ENCODE data around the gene GKAP1. TPM values are rescaled to one million over a fixed set of nuclear protein-coding genes. Genes with fewer than 3 reads are reported as not detected.
"Not testable (repeated sequence)": the region's sequence is repeated elsewhere in the genome, so short reads cannot be mapped to it uniquely, and the experiment has no call there.

GKAP1 gene
- total RNA-seq, result 1.8 and 2.0 TPM in 2 replicates
- long read RNA-seq, partial matches to known transcripts, result 0 of 2 reads
- long read RNA-seq, other reads (novel, unspliced or antisense), result 2 of 2 reads

- H3K4me3 Mint-ChIP-seq (ENCODE audit: unreplicated experiment), result peak within 1 kb of the TSS; percentile 70
- not testable (repeated sequence) for H3K27ac Mint-ChIP-seq (ENCODE audit: unreplicated experiment)
Measured at GRCh38 chr9:83817356-83818278, at the start of gene GKAP1. TSS of gene GKAP1 (minus strand) at chr9:83817769. CDS start at chr9:83806517, 11,252 bp downstream.

DNA sequence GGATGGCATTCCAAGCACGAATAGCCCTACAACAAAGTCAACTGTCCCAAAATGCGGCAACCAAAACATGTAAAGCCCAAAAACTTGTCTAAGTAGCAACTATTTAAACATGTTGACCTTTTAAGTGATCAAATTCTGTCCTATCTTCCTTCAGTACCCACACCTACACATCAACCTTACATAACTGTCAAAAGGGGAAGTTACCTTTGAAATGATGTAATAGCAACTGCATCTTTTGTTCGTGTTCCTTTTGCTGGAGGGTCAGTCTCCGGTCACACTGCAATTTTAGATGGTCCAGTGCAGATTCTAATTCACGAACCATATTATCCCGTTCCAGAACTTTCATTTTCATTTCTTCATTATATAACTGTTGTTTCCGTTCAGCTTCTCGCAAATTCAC is 32.3 kb upstream of the GKAP1 start:
- not testable (repeated sequence) for H3K27ac Mint-ChIP-seq (ENCODE audit: unreplicated experiment); DNase-seq (ENCODE audit: extremely low spot score, unreplicated experiment); H3K4me3 Mint-ChIP-seq (ENCODE audit: unreplicated experiment); H3K4me1 Mint-ChIP-seq (ENCODE audit: unreplicated experiment); H3K9me3 Mint-ChIP-seq (ENCODE audit: unreplicated experiment); H3K36me3 Mint-ChIP-seq (ENCODE audit: unreplicated experiment); H3K27me3 Mint-ChIP-seq (ENCODE audit: unreplicated experiment)

More at GRCh38 chr9:83817356-83818278, at the start of gene GKAP1:
- H3K27me3 Mint-ChIP-seq (ENCODE audit: unreplicated experiment); H3K9me3 Mint-ChIP-seq (ENCODE audit: unreplicated experiment); H3K36me3 Mint-ChIP-seq (ENCODE audit: unreplicated experiment); H3K4me1 Mint-ChIP-seq (ENCODE audit: unreplicated experiment): not testable (repeated sequence)
- TF ChIP-seq, protein P1, sequence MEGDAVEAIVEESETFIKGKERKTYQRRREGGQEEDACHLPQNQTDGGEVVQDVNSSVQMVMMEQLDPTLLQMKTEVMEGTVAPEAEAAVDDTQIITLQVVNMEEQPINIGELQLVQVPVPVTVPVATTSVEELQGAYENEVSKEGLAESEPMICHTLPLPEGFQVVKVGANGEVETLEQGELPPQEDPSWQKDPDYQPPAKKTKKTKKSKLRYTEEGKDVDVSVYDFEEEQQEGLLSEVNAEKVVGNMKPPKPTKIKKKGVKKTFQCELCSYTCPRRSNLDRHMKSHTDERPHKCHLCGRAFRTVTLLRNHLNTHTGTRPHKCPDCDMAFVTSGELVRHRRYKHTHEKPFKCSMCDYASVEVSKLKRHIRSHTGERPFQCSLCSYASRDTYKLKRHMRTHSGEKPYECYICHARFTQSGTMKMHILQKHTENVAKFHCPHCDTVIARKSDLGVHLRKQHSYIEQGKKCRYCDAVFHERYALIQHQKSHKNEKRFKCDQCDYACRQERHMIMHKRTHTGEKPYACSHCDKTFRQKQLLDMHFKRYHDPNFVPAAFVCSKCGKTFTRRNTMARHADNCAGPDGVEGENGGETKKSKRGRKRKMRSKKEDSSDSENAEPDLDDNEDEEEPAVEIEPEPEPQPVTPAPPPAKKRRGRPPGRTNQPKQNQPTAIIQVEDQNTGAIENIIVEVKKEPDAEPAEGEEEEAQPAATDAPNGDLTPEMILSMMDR (IDR thresholded peaks at IDR 0.05), result peak; percentile 25
- DNase-seq (ENCODE audit: extremely low spot score, unreplicated experiment), result peak; percentile 84

GRCh38 chr9:83837070-83837643 is 19.6 kb upstream of the GKAP1 start:
- H3K27ac Mint-ChIP-seq (ENCODE audit: unreplicated experiment); H3K9me3 Mint-ChIP-seq (ENCODE audit: unreplicated experiment); H3K36me3 Mint-ChIP-seq (ENCODE audit: unreplicated experiment); H3K27me3 Mint-ChIP-seq (ENCODE audit: unreplicated experiment); H3K4me3 Mint-ChIP-seq (ENCODE audit: unreplicated experiment); H3K4me1 Mint-ChIP-seq (ENCODE audit: unreplicated experiment); DNase-seq (ENCODE audit: extremely low spot score, unreplicated experiment): not testable (repeated sequence)
- TF ChIP-seq, protein P1 (IDR thresholded peaks at IDR 0.05), result peak; percentile 41

DNA sequence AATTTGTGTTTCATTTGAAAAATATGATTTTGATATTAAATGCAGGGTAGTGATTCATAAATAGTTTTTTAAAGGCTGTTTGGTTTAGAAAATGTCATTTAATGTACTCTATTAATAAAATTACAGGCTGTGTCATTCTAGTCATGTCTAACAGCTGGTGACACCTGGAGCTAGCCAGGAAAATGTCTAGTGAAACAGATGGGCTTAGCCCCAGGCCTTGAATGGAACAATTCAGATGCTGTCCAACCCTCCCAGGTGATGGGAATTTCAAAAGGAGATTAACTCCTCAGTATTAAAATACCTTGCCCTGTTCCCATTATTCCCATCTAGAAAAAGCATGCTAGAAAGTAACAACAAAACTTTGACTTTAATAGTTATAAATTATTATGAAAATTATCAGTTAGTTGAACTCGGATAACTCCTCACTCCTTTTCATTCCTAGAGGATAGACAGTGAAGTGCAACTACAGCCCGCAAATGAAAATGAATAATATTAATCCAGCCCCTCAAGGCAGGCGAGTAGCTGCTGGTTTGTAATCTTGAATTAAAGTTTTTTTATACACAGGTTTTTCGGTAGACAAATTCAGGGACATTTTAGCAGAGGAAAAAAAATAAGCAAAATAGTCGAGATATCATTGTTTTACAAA is 13.0 kb upstream of the GKAP1 start:
- H3K36me3 Mint-ChIP-seq (ENCODE audit: unreplicated experiment); H3K4me1 Mint-ChIP-seq (ENCODE audit: unreplicated experiment); H3K9me3 Mint-ChIP-seq (ENCODE audit: unreplicated experiment); DNase-seq (ENCODE audit: extremely low spot score, unreplicated experiment); H3K4me3 Mint-ChIP-seq (ENCODE audit: unreplicated experiment); H3K27ac Mint-ChIP-seq (ENCODE audit: unreplicated experiment): not testable (repeated sequence)
- peaks cover 17% of the 10 kb centered on the region for H3K27me3 Mint-ChIP-seq (ENCODE audit: unreplicated experiment)

DNA sequence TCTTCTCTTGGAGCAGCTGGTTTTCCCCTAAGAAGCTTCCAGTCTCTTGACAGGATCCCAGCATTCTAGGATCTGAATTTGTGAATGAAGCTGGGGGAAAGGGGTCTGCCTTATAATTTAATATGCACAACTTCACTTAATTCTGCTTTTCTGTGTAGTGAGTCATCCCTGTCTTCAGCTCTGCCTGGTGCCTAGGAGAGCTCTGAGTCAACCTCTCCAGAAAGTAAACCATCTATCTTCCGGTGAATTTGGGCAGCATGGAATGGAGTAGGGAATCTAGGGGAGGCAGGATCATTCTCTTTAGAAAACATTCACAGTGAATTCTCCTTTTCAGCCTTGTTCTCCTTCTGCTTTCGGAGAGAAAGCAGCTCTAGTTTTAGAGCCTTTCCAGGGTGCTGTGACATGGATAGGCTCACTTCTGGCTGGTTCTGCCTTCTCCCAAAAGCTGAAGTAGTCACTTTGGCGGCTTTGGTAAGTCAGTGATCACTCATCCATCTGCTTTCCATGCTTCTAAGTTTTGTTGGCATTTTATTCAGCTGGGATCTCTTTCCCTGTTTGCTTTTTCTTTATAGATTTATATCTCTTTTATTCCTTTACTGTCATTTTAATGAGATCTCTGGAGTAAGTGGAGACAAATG is 7.5 kb upstream of the GKAP1 start:
- H3K4me1 Mint-ChIP-seq (ENCODE audit: unreplicated experiment); DNase-seq (ENCODE audit: extremely low spot score, unreplicated experiment): not testable (repeated sequence)

GRCh38 chr9:83817011-83817355 is 586 bp downstream of the GKAP1 start:
- not testable (repeated sequence) for H3K4me1 Mint-ChIP-seq (ENCODE audit: unreplicated experiment); H3K27me3 Mint-ChIP-seq (ENCODE audit: unreplicated experiment); H3K36me3 Mint-ChIP-seq (ENCODE audit: unreplicated experiment); DNase-seq (ENCODE audit: extremely low spot score, unreplicated experiment); H3K27ac Mint-ChIP-seq (ENCODE audit: unreplicated experiment); H3K9me3 Mint-ChIP-seq (ENCODE audit: unreplicated experiment)
- peak overlapping the region; percentile 70 for H3K4me3 Mint-ChIP-seq (ENCODE audit: unreplicated experiment)

More for the DNA sequence above, 7.5 kb upstream of the GKAP1 start:
- H3K4me3 Mint-ChIP-seq (ENCODE audit: unreplicated experiment); H3K36me3 Mint-ChIP-seq (ENCODE audit: unreplicated experiment); H3K27ac Mint-ChIP-seq (ENCODE audit: unreplicated experiment); H3K9me3 Mint-ChIP-seq (ENCODE audit: unreplicated experiment): not testable (repeated sequence)
- peaks cover 25% of the 10 kb centered on the region for H3K27me3 Mint-ChIP-seq (ENCODE audit: unreplicated experiment)

DNA sequence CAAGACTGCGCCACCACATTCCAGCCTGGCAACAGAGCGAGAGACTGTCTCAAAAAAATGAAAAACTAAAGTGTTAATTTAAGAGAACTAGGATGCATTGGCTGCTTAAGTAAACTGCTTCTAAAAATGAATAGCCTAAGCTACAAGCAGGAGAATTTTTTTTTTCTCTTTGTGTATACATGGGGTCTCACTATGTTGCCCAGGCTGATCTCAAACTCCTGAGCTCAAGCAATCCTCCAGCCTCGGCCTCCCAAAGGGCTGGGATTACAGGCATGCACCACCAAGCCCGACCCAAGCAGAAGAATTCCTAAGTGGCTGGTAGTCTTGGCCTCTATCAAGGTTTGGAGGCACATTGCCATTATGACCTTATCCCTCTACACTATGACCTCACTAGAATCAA is 2.4 kb downstream of the GKAP1 start:
- DNase-seq (ENCODE audit: extremely low spot score, unreplicated experiment); H3K9me3 Mint-ChIP-seq (ENCODE audit: unreplicated experiment); H3K4me3 Mint-ChIP-seq (ENCODE audit: unreplicated experiment); H3K36me3 Mint-ChIP-seq (ENCODE audit: unreplicated experiment); H3K27ac Mint-ChIP-seq (ENCODE audit: unreplicated experiment); H3K27me3 Mint-ChIP-seq (ENCODE audit: unreplicated experiment); H3K4me1 Mint-ChIP-seq (ENCODE audit: unreplicated experiment): not testable (repeated sequence)

- not testable (repeated sequence) for H3K27ac Mint-ChIP-seq (ENCODE audit: unreplicated experiment); H3K9me3 Mint-ChIP-seq (ENCODE audit: unreplicated experiment); H3K27me3 Mint-ChIP-seq (ENCODE audit: unreplicated experiment); H3K4me3 Mint-ChIP-seq (ENCODE audit: unreplicated experiment); H3K4me1 Mint-ChIP-seq (ENCODE audit: unreplicated experiment); H3K36me3 Mint-ChIP-seq (ENCODE audit: unreplicated experiment); DNase-seq (ENCODE audit: extremely low spot score, unreplicated experiment)
Measured at GRCh38 chr9:83809213-83809612, 8.4 kb downstream of the GKAP1 start.

DNA sequence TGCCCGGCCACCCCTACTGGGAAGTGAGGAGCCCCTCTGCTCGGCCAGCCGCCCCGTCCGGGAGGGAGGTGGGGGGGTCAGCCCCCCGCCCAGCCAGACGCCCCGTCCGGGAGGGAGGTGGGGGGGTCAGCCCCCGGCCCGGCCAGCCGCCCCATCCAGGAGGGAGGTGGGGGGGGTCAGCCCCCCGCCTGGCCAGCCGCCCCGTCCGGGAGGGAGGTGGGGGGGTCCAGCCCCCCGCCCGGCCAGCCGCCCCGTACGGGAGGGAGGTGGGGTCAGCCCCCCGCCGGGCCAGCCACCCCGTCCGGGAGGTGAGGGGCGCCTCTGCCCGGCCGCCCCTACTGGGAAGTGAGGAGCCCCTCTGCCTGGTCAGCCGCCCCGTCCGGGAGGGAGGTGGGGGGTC is 13.1 kb downstream of the GKAP1 start:
- not testable (repeated sequence) for H3K9me3 Mint-ChIP-seq (ENCODE audit: unreplicated experiment); H3K4me3 Mint-ChIP-seq (ENCODE audit: unreplicated experiment)

More for the DNA sequence above, 13.1 kb downstream of the GKAP1 start:
- H3K27me3 Mint-ChIP-seq (ENCODE audit: unreplicated experiment); H3K36me3 Mint-ChIP-seq (ENCODE audit: unreplicated experiment); DNase-seq (ENCODE audit: extremely low spot score, unreplicated experiment); H3K4me1 Mint-ChIP-seq (ENCODE audit: unreplicated experiment); H3K27ac Mint-ChIP-seq (ENCODE audit: unreplicated experiment): not testable (repeated sequence)

Data from osteocyte (in vitro differentiated cells).